Astrocyte of the cerebellum (primary cell): ENCODE data around the gene ARHGEF4.
A peak's percentile ranks its signal among the peaks of the same experiment; 100 is the strongest.

Experiments
- DNase-seq: peaks from one replicate; pipeline ENCODE4 v3.0.0-alpha.2; 2011; ENCODE audit warnings: low read depth
- H3K4me3 ChIP-seq: 2 replicates; pipeline ENCODE4 v1.5.1; 2011; ENCODE audit warnings: mild to moderate bottlenecking, low read depth, low read length, moderate library complexity
- CTCF ChIP-seq: IDR thresholded peaks from 2 replicates; pipeline ENCODE4 v1.5.1; 2012; ENCODE audit warnings: low read length, low read depth, moderate library complexity, mild to moderate bottlenecking; ENCODE audit errors: missing control alignments
- in situ Hi-C: cut with HindIII; loops from 2 replicates; pipeline ENCODE4 v1.10.0; 2017; ENCODE audit warnings: low sequenced_read_pairs

ARHGEF4 gene

DNA sequence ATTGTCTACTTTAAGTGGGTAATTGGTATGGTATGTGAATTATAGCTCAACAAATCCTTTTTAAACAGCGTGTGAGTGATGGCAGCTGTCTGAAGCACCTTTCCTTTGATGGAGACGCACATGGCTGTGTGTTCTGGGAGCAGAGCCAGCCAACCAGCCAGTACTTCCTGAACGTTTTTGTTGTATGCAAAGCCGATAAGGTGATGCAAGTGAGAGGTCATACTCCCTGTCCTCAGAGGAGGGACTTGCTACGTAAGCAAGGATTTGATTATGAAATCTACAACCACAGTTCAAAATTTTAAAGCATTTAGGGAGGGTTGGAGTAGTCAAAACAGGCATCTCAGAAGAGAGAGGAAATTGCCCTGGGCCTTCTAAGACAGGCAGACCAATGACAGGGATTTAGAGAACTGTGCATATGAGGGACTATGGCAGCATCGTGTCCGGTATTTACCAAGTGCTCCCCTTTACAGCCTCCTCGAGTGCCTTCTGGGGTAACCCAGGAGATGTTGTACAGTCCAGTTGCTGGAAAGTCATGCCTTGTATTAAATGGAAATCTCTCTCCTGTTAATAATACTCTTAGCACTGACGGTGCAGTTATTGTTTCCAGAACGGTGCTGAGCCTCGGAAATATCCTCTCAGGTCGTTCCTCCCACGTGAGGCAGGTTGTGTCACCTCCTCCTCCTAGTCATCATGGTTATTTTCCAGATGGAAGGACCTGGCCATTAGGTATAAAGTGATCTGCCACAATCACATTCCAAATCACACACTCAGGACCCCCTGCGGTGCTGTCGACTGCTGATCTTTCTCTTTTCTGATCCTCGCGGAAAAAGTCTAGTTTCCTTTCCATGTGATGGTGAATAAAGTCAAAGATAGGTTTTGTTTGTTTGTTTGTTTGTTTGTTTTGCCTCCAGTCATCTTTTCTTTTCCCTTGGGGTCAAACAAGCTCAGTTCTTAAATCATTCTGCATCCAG, 28.4 kb downstream of the ARHGEF4 start:
- peak; percentile 8 for DNase-seq
- TF ChIP-seq CTCF, result no peak
- in situ Hi-C loops, result no loop called here

DNA sequence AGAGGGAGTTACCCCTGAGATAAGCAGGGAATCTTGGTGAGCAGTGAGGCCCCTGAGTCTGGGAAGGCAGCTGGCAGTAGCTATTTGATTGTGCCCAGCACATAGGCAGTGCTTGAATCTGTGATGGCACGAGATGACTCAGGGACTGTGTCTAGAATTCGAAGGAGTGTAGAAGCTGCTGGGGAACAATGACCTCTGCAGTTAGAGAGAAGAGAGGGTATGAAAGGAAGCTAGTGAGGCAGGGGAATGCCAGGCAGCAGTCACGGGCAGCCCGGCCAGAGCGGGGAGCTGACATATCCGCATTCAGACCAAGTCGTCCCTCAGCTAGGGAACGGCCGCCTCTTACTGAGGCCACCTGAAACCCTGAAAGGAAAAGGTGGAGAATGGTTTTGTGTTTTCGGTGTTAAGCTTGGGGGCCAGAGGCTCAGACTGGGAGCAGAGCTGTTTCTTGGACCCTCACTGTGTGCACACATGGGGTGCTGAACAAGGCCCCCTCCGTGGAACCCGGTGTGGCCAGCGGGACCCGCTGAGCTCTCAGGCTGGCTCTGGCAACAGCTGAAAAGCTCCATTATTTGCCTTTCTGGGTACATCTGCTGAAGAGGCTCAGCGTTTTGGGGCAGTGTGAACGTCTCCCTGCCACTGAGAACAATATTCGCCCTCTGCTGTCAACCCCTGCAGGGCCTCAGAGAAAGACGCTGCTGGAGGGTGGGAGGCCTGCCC, 32.9 kb downstream of the ARHGEF4 start:
- in situ Hi-C loops, result no loop called here
- TF ChIP-seq CTCF, result no peak
- no peak overlapping the region for H3K4me3 ChIP-seq
- DNase-seq, result no peak

More for the DNA sequence above, 28.4 kb downstream of the ARHGEF4 start:
- no peak overlapping the region for H3K4me3 ChIP-seq

DNA sequence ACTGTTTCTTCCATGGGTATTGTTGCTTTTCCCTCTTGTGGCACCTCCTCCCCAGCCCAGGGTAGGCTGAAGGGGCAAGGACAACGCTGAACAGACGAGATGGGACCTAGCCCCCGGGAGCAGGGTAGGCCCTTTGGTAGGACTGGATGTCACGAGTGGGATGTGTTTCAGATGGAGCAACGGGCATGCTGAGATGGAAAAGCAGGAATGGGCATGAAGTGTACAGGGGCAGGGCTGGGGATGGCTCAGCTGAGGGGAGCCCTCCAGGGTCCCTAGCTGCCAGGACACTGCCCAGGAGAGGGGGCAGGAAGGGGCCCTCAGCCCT, 33.4 kb downstream of the ARHGEF4 start:
- H3K4me3 ChIP-seq, result no peak overlapping the region
- no peak for DNase-seq
- in situ Hi-C loops, result no loop called here
- TF ChIP-seq CTCF, result no peak

DNA sequence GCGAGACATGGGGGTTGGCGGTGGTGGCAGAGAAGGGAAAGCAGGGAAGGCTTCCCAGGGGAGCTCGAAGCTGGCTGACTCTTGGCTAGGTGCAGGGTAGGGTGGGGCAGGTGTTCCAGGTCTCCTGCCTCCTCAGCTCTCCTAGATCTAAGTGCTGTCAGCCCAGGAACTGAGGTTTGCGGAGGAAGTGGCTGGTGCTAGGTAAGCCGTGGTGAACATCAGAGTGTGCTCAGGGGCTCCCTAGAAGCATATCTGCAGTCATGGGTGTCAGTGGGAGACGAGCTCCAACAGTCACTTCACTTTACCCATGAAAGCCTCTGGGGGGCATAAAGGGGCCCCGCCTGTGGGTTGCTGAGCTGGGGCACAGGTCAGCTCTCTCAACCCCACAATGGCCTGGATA, 34.1 kb downstream of the ARHGEF4 start:
- no peak for DNase-seq
- no peak overlapping the region for H3K4me3 ChIP-seq
- TF ChIP-seq CTCF, result no peak
- in situ Hi-C loops, result no loop called here

DNA sequence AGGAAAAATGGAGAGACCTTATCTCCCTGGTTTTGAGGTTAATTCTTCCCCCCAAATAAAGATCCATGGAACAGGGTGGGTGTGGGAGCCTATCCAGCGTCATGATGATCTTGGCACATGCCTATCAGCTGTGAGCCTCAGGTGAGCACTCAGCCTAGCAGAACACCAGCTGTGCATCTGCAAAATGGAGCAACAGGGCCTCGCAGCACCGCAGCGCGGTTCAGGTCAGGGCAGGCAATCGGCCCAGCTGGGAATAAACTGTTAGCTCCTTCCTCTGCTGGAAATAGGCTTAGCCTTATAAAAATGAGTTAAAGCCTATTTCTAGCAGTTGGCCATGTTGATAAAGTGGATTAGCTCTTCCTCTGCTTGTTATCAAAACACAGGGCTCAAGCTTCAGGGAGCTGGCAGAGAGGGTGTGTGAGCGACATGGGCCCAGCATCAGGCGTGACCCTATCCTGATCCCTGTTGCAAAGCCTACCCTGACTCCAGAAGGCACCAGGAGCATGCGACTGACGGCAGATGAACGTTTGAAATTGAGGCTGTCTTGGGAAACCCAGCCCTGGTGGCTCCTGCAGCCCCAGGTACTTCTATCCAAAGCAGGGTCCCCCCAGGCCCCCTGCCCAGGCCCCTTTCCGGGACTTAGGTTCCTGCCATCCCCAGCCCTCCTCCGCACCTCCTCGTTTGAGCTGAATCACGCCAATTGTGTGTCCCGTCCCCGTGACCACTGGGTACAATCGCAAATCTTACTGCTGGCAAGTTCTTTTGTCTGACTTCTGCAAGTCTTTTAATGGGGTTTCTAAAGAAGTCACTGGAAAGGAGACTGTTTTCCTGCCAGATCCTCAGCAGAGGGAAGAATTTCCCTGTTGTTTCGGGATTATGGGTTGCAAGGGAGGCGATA, 35.4 kb downstream of the ARHGEF4 start:
- in situ Hi-C loops, result no loop called here
- no peak overlapping the region for H3K4me3 ChIP-seq
- no peak for TF ChIP-seq CTCF
- DNase-seq, result no peak

- H3K4me3 ChIP-seq, result no peak overlapping the region
- no peak for TF ChIP-seq CTCF
- in situ Hi-C loops, result no loop called here
- DNase-seq, result no peak
Measured at GRCh38 chr2:130872741-130873125, 36.0 kb downstream of the ARHGEF4 start.
